GM20000 (cell line): ENCODE results near the gene OGDHL.

ENCODE experiments used
- DNase-seq: peaks from one replicate; pipeline ENCODE4 v3.0.0; 2012; ENCODE audit warnings: low spot score
- CTCF ChIP-seq: IDR thresholded peaks from 2 replicates; pipeline ENCODE4 v1.5.1; 2012; ENCODE audit warnings: mild to moderate bottlenecking, control low read depth; ENCODE audit errors: extremely low read depth, missing control alignments

Gene OGDHL

GRCh38 chr10:49698679-49699078, 63.4 kb downstream of the OGDHL start:
- no peak for TF ChIP-seq CTCF
- no peak for DNase-seq

GRCh38 chr10:49696311-49696710, 65.8 kb downstream of the OGDHL start:
- no peak for DNase-seq
- no peak for TF ChIP-seq CTCF

GRCh38 chr10:49694466-49694865, 67.7 kb downstream of the OGDHL start:
- no peak for TF ChIP-seq CTCF
- DNase-seq: no peak

GRCh38 chr10:49691588-49691987, 70.5 kb downstream of the OGDHL start:
- no peak for DNase-seq
- no peak for TF ChIP-seq CTCF

- no peak for DNase-seq
- TF ChIP-seq CTCF: no peak
Measured at GRCh38 chr10:49690698-49691356, 71.3 kb downstream of the OGDHL start.

- no peak for TF ChIP-seq CTCF
- DNase-seq: no peak
Measured at GRCh38 chr10:49689882-49690510, 72.1 kb downstream of the OGDHL start.

- TF ChIP-seq CTCF: no peak
- no peak for DNase-seq
Measured at GRCh38 chr10:49688920-49689319, 73.2 kb downstream of the OGDHL start.
